Endothelial cell of umbilical vein (primary cell): ENCODE data around the gene SIPA1L3. TPM values are rescaled to one million over a fixed set of nuclear protein-coding genes. Genes with fewer than 3 reads are reported as not detected.

Experiments used
- BruUV-seq: library from RNA; stranded (reverse); fragments of 400-500 nt; replicated peaks from 2 replicates; lab custom pipeline; 2021; lab: Mats Ljungman, UMichigan
- CTCF ChIA-PET: fragments of 300-600, 350-600 bp; sonication (Branson Sonifier 250); formaldehyde crosslinking; loops from one replicate; lab custom pipeline; 2021; ENCODE audit warnings: antibody characterized with exemption, inconsistent platforms; lab: Charles Lee
- POLR2A ChIA-PET: fragments of 300-600, 350-600 bp; sonication (Branson Sonifier 250); formaldehyde crosslinking; loops from one replicate; lab custom pipeline; 2021; ENCODE audit warnings: antibody characterized with exemption, inconsistent platforms; lab: Charles Lee
- DNase-seq: peaks from one replicate; pipeline ENCODE4 v3.0.0-alpha.2; 2011; ENCODE audit warnings: low read depth, low spot score
- FAIRE-seq: peaks from 2 replicates; lab custom pipeline; 2011; peaks lifted over from hg19 to GRCh38; lab: Jason Lieb, UNC
- H2AFZ ChIP-seq: 2 replicates; pipeline ENCODE4 v1.6.0; 2012; ENCODE audit warnings: low read depth, low read length, control low read depth, inconsistent platforms
- H3K27ac ChIP-seq: 2 replicates; pipeline ENCODE4 v1.5.1; 2011; ENCODE audit warnings: low read depth, mild to moderate bottlenecking, control low read depth, low read length, moderate library complexity; ENCODE audit not compliant: insufficient read depth
- H3K27me3 ChIP-seq, 2 experiments: 2 replicates each; pipeline versions ENCODE4 v1.6.0 to v1.6.1; 2011; ENCODE audit warnings: low read length in 2 of 2, mixed read lengths in 1 of 2; ENCODE audit not compliant: control insufficient read depth in 2 of 2, insufficient read depth in 2 of 2
- H3K36me3 ChIP-seq, 2 experiments: 2 replicates in 1 of 2; 3 replicates in 1 of 2; pipeline ENCODE4 v1.5.1; 2011; ENCODE audit warnings: low read length in 2 of 2, mild to moderate bottlenecking in 1 of 2, moderate library complexity in 1 of 2; ENCODE audit not compliant: control insufficient read depth in 2 of 2, insufficient read depth in 2 of 2; ENCODE audit errors: extremely low read depth in 1 of 2
- H3K4me1 ChIP-seq: 3 replicates; pipeline ENCODE4 v1.5.1; 2011; ENCODE audit warnings: mild to moderate bottlenecking, low read length; ENCODE audit not compliant: control insufficient read depth, insufficient read depth; ENCODE audit errors: extremely low read depth
- H3K4me2 ChIP-seq: 2 replicates; pipeline ENCODE4 v1.6.1; 2011; ENCODE audit warnings: low read length, control low read depth, mixed read lengths; ENCODE audit not compliant: insufficient read depth
- H3K4me3 ChIP-seq, 3 experiments: fragments of 200-600 bp in 1 of 3; sonication (generic), shearing (Covaris generic) in 1 of 3; replicated peaks in 1 of 3; 2 replicates each; pipeline ENCODE4 v1.5.1; 2011 to 2016; ENCODE audit warnings: control low read depth in 3 of 3, low read length in 3 of 3, mild to moderate bottlenecking in 2 of 3, inconsistent platforms in 1 of 3, low read depth in 1 of 3, moderate library complexity in 1 of 3; ENCODE audit not compliant: insufficient read depth in 1 of 3
- H3K79me2 ChIP-seq: 2 replicates; pipeline ENCODE4 v1.6.0; 2012; ENCODE audit warnings: low read length, inconsistent platforms; ENCODE audit not compliant: control insufficient read depth, insufficient read depth
- H3K9ac ChIP-seq: replicated peaks from 2 replicates; pipeline ENCODE3; 2011; ENCODE audit warnings: low read length, control low read depth; ENCODE audit not compliant: insufficient read depth; ENCODE audit errors: extremely low read depth
- H3K9me1 ChIP-seq: replicated peaks from 3 replicates; pipeline ENCODE4 v1.6.0; 2011; ENCODE audit warnings: mild to moderate bottlenecking, low read length; ENCODE audit not compliant: control insufficient read depth, insufficient read depth; ENCODE audit errors: extremely low read depth
- H3K9me3 ChIP-seq: replicated peaks from 2 replicates; pipeline ENCODE4 v1.5.1; 2012; ENCODE audit warnings: low read length, inconsistent platforms; ENCODE audit not compliant: control insufficient read depth, insufficient read depth
- H4K20me1 ChIP-seq: replicated peaks from 2 replicates; pipeline ENCODE3; 2011; ENCODE audit warnings: mild to moderate bottlenecking, low read length; ENCODE audit not compliant: control insufficient read depth, insufficient read depth; ENCODE audit errors: extremely low read depth
- CTCF ChIP-seq, 2 donors: IDR thresholded peaks; 1 replicate in 1 of 2; 2 replicates in 1 of 2; pipeline ENCODE4 v1.5.1; 2011; ENCODE audit warnings: low read length in 2 of 2, mild to moderate bottlenecking in 2 of 2, moderate library complexity in 2 of 2, control low read depth in 1 of 2, inconsistent platforms in 1 of 2, low read depth in 1 of 2; ENCODE audit not compliant: insufficient read depth in 1 of 2; ENCODE audit errors: extremely low read depth in 1 of 2
- EZH2 ChIP-seq: IDR thresholded peaks from 2 replicates; pipeline ENCODE4 v1.6.1; 2012; ENCODE audit warnings: borderline replicate concordance, low read depth, mild to moderate bottlenecking, moderate library complexity, low read length, inconsistent platforms; ENCODE audit not compliant: severe bottlenecking
- GATA2 ChIP-seq: IDR thresholded peaks from 2 replicates; pipeline ENCODE4 v1.7.0; 2011; ENCODE audit warnings: low read depth, mild to moderate bottlenecking, moderate library complexity, mixed read lengths, low read length; ENCODE audit not compliant: insufficient read length, insufficient read depth
- JUN ChIP-seq: IDR thresholded peaks from 2 replicates; pipeline ENCODE4 v1.6.1; 2011; ENCODE audit warnings: borderline replicate concordance, low read depth; ENCODE audit not compliant: insufficient read length, insufficient read depth
- MAX ChIP-seq: IDR thresholded peaks from 2 replicates; pipeline ENCODE4 v1.6.1; 2011; ENCODE audit not compliant: insufficient read depth, insufficient read length
- POLR2AphosphoS5 ChIP-seq: IDR thresholded peaks from 2 replicates; pipeline ENCODE4 v1.6.1; 2012; ENCODE audit warnings: low read depth, mild to moderate bottlenecking, control low read depth, low read length, moderate library complexity; ENCODE audit not compliant: insufficient read depth
- dilution Hi-C: fragments of 300-500 bp; cut with MboI; formaldehyde crosslinking; loops from one replicate; pipeline ENCODE4 v1.15.0; 2019; ENCODE audit warnings: low sequenced_read_pairs; ENCODE audit not compliant: extremely low pct_ligation_motif_present
- intact Hi-C: fragments of 100-400 bp; cut with micrococcal nuclease; formaldehyde crosslinking; loops from one replicate; pipeline ENCODE4 v1.10.0; 2022
- polyA plus RNA-seq, 4 experiments: library from polyadenylated mRNA; depleted of rRNA in 3 of 4; stranded (reverse) in 3 of 4; unstranded in 1 of 4; fragments of >200 nt; gene quantifications; 2 replicates each; pipeline versions ENCODE4 v1.2.1 to v1.2.3, GENCODE V29; 2011 to 2012; ENCODE audit warnings: missing spikeins in 1 of 4
- total RNA-seq: library from RNA; stranded (reverse); gene quantifications from 2 replicates; pipeline ENCODE4 v1.2.3, GENCODE V29; 2021

SIPA1L3 gene
- total and polyA plus RNA-seq, 2 donors (not counting 3 experiments of a cell fraction or from before 2014, with no cell fraction given): 14.2 to 47.2 TPM

DNA sequence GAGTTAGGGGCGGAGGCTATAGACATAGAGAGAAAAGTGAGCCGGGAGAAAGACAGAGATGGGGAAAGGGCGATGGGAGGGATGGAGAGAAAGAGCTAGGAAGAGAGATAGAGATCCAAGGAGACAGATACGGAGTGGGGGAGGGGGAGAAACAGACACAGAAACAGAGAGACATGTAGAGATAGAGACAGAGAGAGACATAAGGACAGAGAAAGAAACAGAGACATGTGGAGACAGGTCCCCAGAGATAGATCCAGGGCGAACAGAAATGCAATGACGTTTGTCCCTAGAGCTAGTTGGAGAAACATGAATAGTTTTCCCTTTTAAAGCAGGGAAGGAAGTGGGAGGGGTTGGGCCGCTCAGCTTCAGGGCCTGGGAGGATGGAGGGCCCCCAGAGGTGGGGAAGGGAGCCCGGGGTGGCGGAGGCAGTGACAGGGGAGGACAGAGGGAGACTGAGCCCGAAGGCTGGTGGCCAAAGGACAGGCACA is 344.6 kb downstream of the SIPA1L3 start:
- no peaks in the 10 kb centered on the region for H3K79me2 ChIP-seq
- dilution Hi-C loops (no loop called here), intact Hi-C loops (no loop called here)
- peak; percentile 82 for FAIRE-seq
- H3K4me2 ChIP-seq: peak overlapping the region; percentile 43
- no peak overlapping the region for H3K9ac ChIP-seq
- peaks cover 9% of the 10 kb centered on the region for H3K4me1 ChIP-seq
- DNase-seq: peak; percentile 28
- CTCF ChIA-PET: interaction anchor here (0.7 to 2.7 kb wide), 10 partner anchors 14 to 353 kb away, joined by 3 to 13 read pairs (median 4); partner anchors contain the start of genes CATSPERG and FAM98C
- no peak overlapping the region for H3K4me3 ChIP-seq
- BruUV-seq: no TSS peak
- no peaks in the 10 kb centered on the region for H3K27me3 ChIP-seq
- TF ChIP-seq CTCF (IDR thresholded peaks at IDR 0.05; ENCODE audit: extremely low read depth in 1 of 2, insufficient read depth in 1 of 2, low read depth in 1 of 2, low read length in 2 of 2) (no peak), MAX (no peak), EZH2 (no peak), POLR2AphosphoS5 (no peak), JUN (no peak), GATA2 (no peak)
- H3K9me3 ChIP-seq: no peaks in the 10 kb centered on the region
- H3K36me3 ChIP-seq: no peaks in the 10 kb centered on the region
- POLR2A ChIA-PET: no interaction called here
- no peaks in the 10 kb centered on the region for H3K9me1 ChIP-seq
- H2AFZ ChIP-seq: peak overlapping the region; percentile 69
- H3K27ac ChIP-seq: no peak overlapping the region
- no peaks in the 10 kb centered on the region for H4K20me1 ChIP-seq
